Body of pancreas (tissue), 4 donors: Measurements from ENCODE around the gene HSP90B1.

Source experiments
- CTCF ChIP-seq, 7 experiments: fragments of 450-650 bp in 4 of 7; fragments of 200-600 bp in 3 of 7; sonication (generic) in 3 of 7; IDR thresholded peaks; one replicate each; pipeline ENCODE4 v1.5.1; 2016 to 2019; ENCODE audit warnings: antibody characterized with exemption in 7 of 7
- POLR2A ChIP-seq, 3 donors: fragments of 450-650 bp; IDR thresholded peaks; one replicate each; pipeline ENCODE4 v1.6.1; 2016; ENCODE audit warnings: antibody characterized with exemption in 3 of 3, mild to moderate bottlenecking in 2 of 3

DNA sequence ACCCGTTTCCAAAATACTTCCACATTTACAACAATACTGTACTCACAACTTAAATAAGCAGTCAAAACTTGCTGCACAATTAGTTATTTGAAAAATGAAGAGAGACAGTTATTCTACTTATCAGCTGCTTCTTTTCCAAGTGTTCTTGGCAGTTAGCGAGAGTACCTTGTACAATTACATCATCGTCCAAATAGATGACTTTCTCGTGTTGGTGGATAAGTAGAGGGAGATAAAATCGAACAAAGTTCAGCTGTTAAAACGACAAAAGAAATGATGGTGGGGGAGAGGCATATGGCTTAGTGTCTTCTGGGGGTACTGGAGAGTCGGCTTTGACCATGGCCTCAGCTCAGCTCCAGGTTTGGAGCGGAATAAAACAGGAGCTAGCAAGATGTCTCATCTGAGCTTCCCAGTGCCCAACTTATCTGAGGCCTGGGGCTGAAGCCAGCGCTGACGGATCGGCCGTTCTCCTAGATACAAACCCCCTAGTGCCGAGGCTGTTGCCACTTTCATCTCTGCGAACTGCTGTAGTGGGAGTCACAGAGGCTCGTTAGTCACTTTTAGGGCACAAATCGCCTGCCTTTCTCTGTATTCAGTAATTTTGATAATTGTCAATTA, 67.2 kb downstream of the HSP90B1 start:
- TF ChIP-seq POLR2A (IDR thresholded peaks at IDR 0.05) (no peak), CTCF (IDR thresholded peaks at IDR 0.05) (no peak)
